ENCODE data around the gene IQGAP3.

- no peak for TF ChIP-seq CTCF (IDR thresholded peaks at IDR 0.05)
- TF ChIP-seq SIN3A (IDR thresholded peaks at IDR 0.05; ENCODE audit: borderline replicate concordance, insufficient read depth, low read depth, low read length), result no peak
- no peak for TF ChIP-seq REST (IDR thresholded peaks at IDR 0.05; ENCODE audit: insufficient read depth in 1 of 2, low read depth in 2 of 2, low read length in 1 of 2)
Observed at GRCh38 chr1:156496211-156496761, 76.1 kb downstream of the IQGAP3 start.
